ENCODE data around the gene MRPS24. TPM values are rescaled to one million over a fixed set of nuclear protein-coding genes. Genes with fewer than 3 reads are reported as not detected.

The MRPS24 gene
- total and polyA plus RNA-seq, 9 donors, result 73.0 to 124 (median 96.3) TPM

DNA sequence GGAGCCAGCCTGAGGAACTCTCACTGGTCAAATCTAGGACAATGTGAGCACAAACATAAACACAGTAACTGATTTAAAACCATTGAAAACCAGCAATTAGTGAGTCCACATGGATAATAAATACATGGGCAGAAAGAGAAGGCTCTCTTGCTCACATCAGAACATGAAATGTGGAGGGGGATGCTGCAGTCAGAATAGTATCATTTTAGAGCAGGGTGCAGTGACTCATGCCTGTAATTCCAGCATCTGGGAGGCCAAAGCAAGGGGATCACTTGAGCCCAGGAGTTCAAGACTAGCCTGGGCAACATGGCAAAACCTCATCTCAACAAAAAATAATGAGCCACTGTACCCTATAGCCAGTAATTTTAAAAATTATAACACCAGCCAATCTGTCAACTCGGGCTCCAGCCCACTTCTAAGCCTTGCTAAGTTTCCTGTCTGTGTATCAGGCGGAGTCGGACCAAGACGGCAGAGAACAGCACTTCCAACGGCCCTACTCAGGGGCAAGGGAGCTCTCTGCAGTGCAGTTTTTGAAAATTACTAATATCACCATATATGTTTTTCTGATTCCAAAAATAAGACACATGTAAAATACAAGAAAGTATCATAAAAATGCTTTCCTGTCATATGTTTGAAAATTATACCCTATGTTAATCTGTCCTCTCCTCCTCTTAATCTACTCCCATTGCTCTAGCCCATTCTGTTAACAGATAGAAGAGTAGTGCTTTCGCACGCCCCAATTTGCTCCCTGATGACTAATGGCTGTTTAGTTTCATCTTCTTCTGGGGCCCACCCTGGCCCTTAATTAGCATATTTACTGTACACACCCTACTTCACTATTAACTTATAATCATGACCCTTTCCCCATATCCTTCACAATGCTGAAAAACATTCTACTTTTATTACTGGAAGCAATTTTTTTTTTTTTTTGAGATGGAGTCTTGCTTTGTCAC is 20.0 kb upstream of the MRPS24 start:
- Histone ChIP-seq H3K36me3 (no peaks in the 10 kb centered on the region), H3K4me3 (no peak overlapping the region), H3K27me3 (no peaks in the 10 kb centered on the region), H3K27ac (no peak overlapping the region), H3K9me3 (no peaks in the 10 kb centered on the region), H3K4me1 (ENCODE audit: insufficient read depth) (peaks cover 15% of the 10 kb centered on the region)
- no peak for DNase-seq
- WGBS, 3 donors, result 80 to 85% (median 80%) methylated on average over 7 of the region's 7 CpGs
- TF ChIP-seq, protein P1, sequence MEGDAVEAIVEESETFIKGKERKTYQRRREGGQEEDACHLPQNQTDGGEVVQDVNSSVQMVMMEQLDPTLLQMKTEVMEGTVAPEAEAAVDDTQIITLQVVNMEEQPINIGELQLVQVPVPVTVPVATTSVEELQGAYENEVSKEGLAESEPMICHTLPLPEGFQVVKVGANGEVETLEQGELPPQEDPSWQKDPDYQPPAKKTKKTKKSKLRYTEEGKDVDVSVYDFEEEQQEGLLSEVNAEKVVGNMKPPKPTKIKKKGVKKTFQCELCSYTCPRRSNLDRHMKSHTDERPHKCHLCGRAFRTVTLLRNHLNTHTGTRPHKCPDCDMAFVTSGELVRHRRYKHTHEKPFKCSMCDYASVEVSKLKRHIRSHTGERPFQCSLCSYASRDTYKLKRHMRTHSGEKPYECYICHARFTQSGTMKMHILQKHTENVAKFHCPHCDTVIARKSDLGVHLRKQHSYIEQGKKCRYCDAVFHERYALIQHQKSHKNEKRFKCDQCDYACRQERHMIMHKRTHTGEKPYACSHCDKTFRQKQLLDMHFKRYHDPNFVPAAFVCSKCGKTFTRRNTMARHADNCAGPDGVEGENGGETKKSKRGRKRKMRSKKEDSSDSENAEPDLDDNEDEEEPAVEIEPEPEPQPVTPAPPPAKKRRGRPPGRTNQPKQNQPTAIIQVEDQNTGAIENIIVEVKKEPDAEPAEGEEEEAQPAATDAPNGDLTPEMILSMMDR (IDR thresholded peaks at IDR 0.05), result no peak
- TF ChIP-seq POLR2A (IDR thresholded peaks at IDR 0.05), result no peak
- no peak for TF ChIP-seq EP300 (IDR thresholded peaks at IDR 0.05)
- intact Hi-C loops (cut with DNase I), result no loop called here

DNA sequence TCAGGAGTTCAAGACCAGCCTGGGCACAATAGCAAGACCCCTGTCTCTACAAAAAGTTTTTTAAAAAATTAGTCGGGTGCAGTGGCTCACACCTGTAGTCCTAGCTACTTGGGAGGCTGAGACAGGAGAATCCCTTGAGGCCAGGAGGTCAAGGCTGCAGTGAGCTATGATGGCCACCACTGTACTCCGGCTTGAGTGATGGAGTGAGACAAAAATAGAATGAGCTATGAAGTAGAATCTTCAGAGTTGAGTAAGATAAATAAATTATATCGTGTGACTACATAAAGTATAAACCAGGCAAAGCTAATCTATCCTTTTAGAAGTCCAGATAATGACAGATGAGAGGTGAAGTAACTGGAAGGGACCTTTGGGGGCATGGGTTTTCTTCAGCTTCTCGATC is 15.3 kb upstream of the MRPS24 start:
- H3K36me3 ChIP-seq, result no peaks in the 10 kb centered on the region
- H3K27ac ChIP-seq, result no peak overlapping the region
- H3K4me1 ChIP-seq (ENCODE audit: insufficient read depth), result peaks cover 12% of the 10 kb centered on the region
- no peak overlapping the region for H3K4me3 ChIP-seq
- intact Hi-C loops (cut with DNase I), result no loop called here
- no peak for DNase-seq
- no peak for TF ChIP-seq POLR2A (IDR thresholded peaks at IDR 0.05)
- no peak for TF ChIP-seq EP300 (IDR thresholded peaks at IDR 0.05)
- TF ChIP-seq, protein P1 (IDR thresholded peaks at IDR 0.05), result no peak
- H3K9me3 ChIP-seq, result no peaks in the 10 kb centered on the region
- H3K27me3 ChIP-seq, result no peaks in the 10 kb centered on the region
- WGBS, 3 donors, result 85 to 93% (median 86%) methylated on average over 4 of the region's 4 CpGs

DNA sequence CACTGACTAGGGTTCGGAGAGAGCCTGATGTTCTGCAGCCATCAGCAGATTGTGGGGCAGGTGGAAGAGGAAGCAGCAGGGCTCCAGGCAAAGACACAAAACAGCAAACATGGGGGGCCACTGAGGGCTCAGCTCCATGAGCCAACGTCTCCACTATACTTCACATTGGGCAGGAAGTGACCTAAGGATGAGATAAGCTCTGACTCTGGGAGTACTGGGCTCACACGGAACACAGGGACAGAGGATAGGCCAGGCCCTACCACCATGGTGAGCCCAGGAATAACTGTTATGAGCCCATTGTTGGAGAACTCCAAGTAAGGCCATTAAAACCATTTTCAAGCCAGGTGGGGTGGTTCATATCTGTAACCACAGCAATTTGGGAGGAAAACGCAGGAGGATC is 14.9 kb upstream of the MRPS24 start:
- intact Hi-C loops (cut with DNase I), result no loop called here
- no peaks in the 10 kb centered on the region for H3K9me3 ChIP-seq
- no peak overlapping the region for H3K4me3 ChIP-seq
- WGBS, 3 donors, result 72 to 82% (median 77%) methylated on average over 4 of the region's 4 CpGs
- TF ChIP-seq, protein P1 (IDR thresholded peaks at IDR 0.05), result no peak
- TF ChIP-seq EP300 (IDR thresholded peaks at IDR 0.05), result no peak
- no peak for TF ChIP-seq POLR2A (IDR thresholded peaks at IDR 0.05)
- H3K27ac ChIP-seq, result no peak overlapping the region
- DNase-seq, result no peak
- H3K4me1 ChIP-seq (ENCODE audit: insufficient read depth), result peaks cover 11% of the 10 kb centered on the region
- H3K27me3 ChIP-seq, result no peaks in the 10 kb centered on the region
- no peaks in the 10 kb centered on the region for H3K36me3 ChIP-seq

DNA sequence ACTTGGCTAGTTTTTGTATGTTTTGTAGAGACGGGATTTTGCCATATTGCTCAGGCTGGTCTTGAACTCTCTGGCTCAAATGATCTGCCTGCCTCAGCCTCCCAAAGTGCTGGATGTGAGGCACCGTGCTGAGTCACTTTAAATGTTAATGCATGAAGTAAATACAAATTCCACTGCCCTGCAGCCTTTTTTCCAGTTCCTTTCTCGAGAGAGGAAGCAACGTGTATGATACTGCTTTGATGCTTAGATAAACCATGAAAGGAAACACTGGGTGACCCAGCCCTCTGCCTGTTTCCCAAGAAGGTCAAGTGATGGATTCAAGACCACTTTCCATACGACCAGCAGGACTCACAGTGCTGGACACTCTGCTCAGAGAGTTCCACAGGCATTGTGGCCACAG is 11.3 kb upstream of the MRPS24 start:
- intact Hi-C loops (cut with DNase I), result no loop called here
- Histone ChIP-seq H3K36me3 (no peaks in the 10 kb centered on the region), H3K27me3 (no peaks in the 10 kb centered on the region), H3K4me1 (ENCODE audit: insufficient read depth) (peaks cover 4% of the 10 kb centered on the region), H3K27ac (no peak overlapping the region), H3K9me3 (no peaks in the 10 kb centered on the region), H3K4me3 (no peak overlapping the region)
- TF ChIP-seq, protein P1 (IDR thresholded peaks at IDR 0.05), result no peak
- TF ChIP-seq EP300 (IDR thresholded peaks at IDR 0.05) (no peak), POLR2A (IDR thresholded peaks at IDR 0.05) (no peak)
- WGBS, 3 donors, result 75 to 80% (median 75%) methylated on average over 5 of the region's 5 CpGs
- DNase-seq, result no peak

Data from ovary (tissue), 9 donors.